MM.1S (cell line): ENCODE measurements around the gene TUBGCP4.

Experiments
- DNase-seq: peaks from one replicate; pipeline ENCODE4 v3.0.0-alpha.2; 2015
- H2AFZ ChIP-seq: fragments of 300-600 bp; sonication (generic); 2 replicates; pipeline ENCODE4 v1.6.0; 2016; ENCODE audit warnings: antibody characterized with exemption, low read length
- H3F3A ChIP-seq: fragments of 300-600 bp; sonication (generic); 2 replicates; pipeline ENCODE4 v1.6.1; 2016; ENCODE audit warnings: mild to moderate bottlenecking, antibody characterized with exemption, low read length, moderate library complexity, mixed read lengths; ENCODE audit not compliant: insufficient read depth
- H3K27ac ChIP-seq: fragments of 300-600 bp; sonication (generic); 2 replicates; pipeline ENCODE4 v1.5.1; 2016; ENCODE audit warnings: mild to moderate bottlenecking, low read length
- H3K27me3 ChIP-seq: fragments of 300-600 bp; sonication (generic); replicated peaks from 2 replicates; pipeline ENCODE4 v1.6.0; 2016; ENCODE audit warnings: low read length; ENCODE audit not compliant: insufficient read depth
- H3K36me3 ChIP-seq: fragments of 300-600 bp; sonication (generic); replicated peaks from 2 replicates; pipeline ENCODE4 v1.6.1; 2016; ENCODE audit warnings: mild to moderate bottlenecking, low read length, mixed read lengths; ENCODE audit not compliant: insufficient read depth
- H3K4me1 ChIP-seq: fragments of 300-600 bp; sonication (generic); 2 replicates; pipeline ENCODE4 v1.6.1; 2016; ENCODE audit warnings: low read length, mixed read lengths
- H3K4me2 ChIP-seq: fragments of 300-600 bp; sonication (generic); 2 replicates; pipeline ENCODE4 v1.6.0; 2016; ENCODE audit warnings: low read depth, low read length
- H3K4me3 ChIP-seq: fragments of 300-600 bp; sonication (generic); 2 replicates; pipeline ENCODE4 v1.5.1; 2016; ENCODE audit warnings: low read length, mixed read lengths
- H3K79me2 ChIP-seq: fragments of 300-600 bp; sonication (generic); 2 replicates; pipeline ENCODE4 v1.6.1; 2016; ENCODE audit warnings: mixed run types, low read length, mixed read lengths
- H3K9ac ChIP-seq: fragments of 300-600 bp; sonication (generic); 2 replicates; pipeline ENCODE4 v1.6.1; 2016; ENCODE audit warnings: low read length, mixed read lengths
- H3K9me2 ChIP-seq: fragments of 300-600 bp; sonication (generic); replicated peaks from 2 replicates; pipeline ENCODE4 v1.6.1; 2016; ENCODE audit warnings: mild to moderate bottlenecking, low read length, mixed read lengths; ENCODE audit not compliant: insufficient read depth
- H3K9me3 ChIP-seq: fragments of 300-600 bp; sonication (generic); replicated peaks from 2 replicates; pipeline ENCODE4 v1.6.1; 2016; ENCODE audit warnings: mild to moderate bottlenecking, low read length, mixed read lengths; ENCODE audit not compliant: insufficient read depth
- H4K20me1 ChIP-seq: fragments of 300-600 bp; sonication (generic); 2 replicates; pipeline ENCODE4 v1.6.1; 2016; ENCODE audit warnings: mild to moderate bottlenecking, low read length, moderate library complexity, mixed read lengths; ENCODE audit not compliant: insufficient read depth
- CTCF ChIP-seq: fragments of 300-600 bp; sonication (generic); IDR thresholded peaks from 2 replicates; pipeline ENCODE4 v1.5.1; 2016; ENCODE audit warnings: antibody characterized with exemption, low read length, mixed read lengths
- EZH2 ChIP-seq: fragments of 300-600 bp; sonication (generic); optimal IDR thresholded peaks from 2 replicates; pipeline ENCODE3; 2017; ENCODE audit warnings: low read depth, mild to moderate bottlenecking, antibody characterized with exemption, low read length, mixed read lengths
- EZH2phosphoT487 ChIP-seq: fragments of 300-600 bp; sonication (generic); IDR thresholded peaks from 2 replicates; pipeline ENCODE4 v1.6.1; 2018; ENCODE audit warnings: antibody characterized with exemption, low read length

The TUBGCP4 gene

GRCh38 chr15:43410572-43411214, 39.8 kb downstream of the TUBGCP4 start:
- no peak overlapping the region for H2AFZ ChIP-seq
- no peaks in the 10 kb centered on the region for H3K9me2 ChIP-seq
- no peak for DNase-seq
- H3K9ac ChIP-seq = no peak overlapping the region
- no peaks in the 10 kb centered on the region for H4K20me1 ChIP-seq
- H3K36me3 ChIP-seq = peaks cover 3% of the 10 kb centered on the region; the same call in 1 of the 2 replicates
- H3K4me1 ChIP-seq = no peaks in the 10 kb centered on the region
- no peaks in the 10 kb centered on the region for H3K79me2 ChIP-seq
- TF ChIP-seq EZH2phosphoT487 (no peak), CTCF (no peak), EZH2 (no peak)
- no peak overlapping the region for H3K4me2 ChIP-seq
- H3K4me3 ChIP-seq = no peak overlapping the region
- H3K9me3 ChIP-seq = no peaks in the 10 kb centered on the region
- no peaks in the 10 kb centered on the region for H3K27me3 ChIP-seq
- no peaks in the 10 kb centered on the region for H3F3A ChIP-seq
- H3K27ac ChIP-seq = no peak overlapping the region

- Histone ChIP-seq H3K27ac (no peak overlapping the region), H3K79me2 (no peaks in the 10 kb centered on the region), H3F3A (no peaks in the 10 kb centered on the region), H3K27me3 (no peaks in the 10 kb centered on the region), H3K9me2 (no peaks in the 10 kb centered on the region), H3K4me1 (no peaks in the 10 kb centered on the region), H3K36me3 (no peaks in the 10 kb centered on the region), H4K20me1 (no peaks in the 10 kb centered on the region), H3K9ac (no peak overlapping the region), H3K4me3 (no peak overlapping the region), H3K4me2 (no peak overlapping the region), H2AFZ (no peak overlapping the region), H3K9me3 (no peaks in the 10 kb centered on the region)
- no peak for TF ChIP-seq EZH2phosphoT487
- TF ChIP-seq CTCF = no peak
- TF ChIP-seq EZH2 = no peak
- DNase-seq = no peak
These were observed 41.2 kb downstream of the TUBGCP4 start for GRCh38 chr15:43412096-43412495.

GRCh38 chr15:43414196-43414595, 43.3 kb downstream of the TUBGCP4 start:
- H3K9ac ChIP-seq = no peak overlapping the region
- H3K4me1 ChIP-seq = no peaks in the 10 kb centered on the region
- H3K9me2 ChIP-seq = no peaks in the 10 kb centered on the region
- H3K27me3 ChIP-seq = no peaks in the 10 kb centered on the region
- H3K27ac ChIP-seq = no peak overlapping the region
- H3K9me3 ChIP-seq = no peaks in the 10 kb centered on the region
- no peak for DNase-seq
- H3K4me2 ChIP-seq = no peak overlapping the region
- H4K20me1 ChIP-seq = no peaks in the 10 kb centered on the region
- no peaks in the 10 kb centered on the region for H3F3A ChIP-seq
- no peak overlapping the region for H2AFZ ChIP-seq
- TF ChIP-seq CTCF (no peak), EZH2 (no peak), EZH2phosphoT487 (no peak)
- H3K79me2 ChIP-seq = no peaks in the 10 kb centered on the region
- no peak overlapping the region for H3K4me3 ChIP-seq
- H3K36me3 ChIP-seq = no peaks in the 10 kb centered on the region
